G401.6 (cell line): ENCODE results near the gene FAM200C.
"Not testable (repeated sequence)": the region's sequence is repeated elsewhere in the genome, so short reads cannot be mapped to it uniquely, and the experiment has no call there.

ENCODE experiments used
- FAIRE-seq: peaks from 2 replicates; lab custom pipeline; 2012; peaks lifted over from hg19 to GRCh38; lab: Jason Lieb, UNC

Gene FAM200C

DNA sequence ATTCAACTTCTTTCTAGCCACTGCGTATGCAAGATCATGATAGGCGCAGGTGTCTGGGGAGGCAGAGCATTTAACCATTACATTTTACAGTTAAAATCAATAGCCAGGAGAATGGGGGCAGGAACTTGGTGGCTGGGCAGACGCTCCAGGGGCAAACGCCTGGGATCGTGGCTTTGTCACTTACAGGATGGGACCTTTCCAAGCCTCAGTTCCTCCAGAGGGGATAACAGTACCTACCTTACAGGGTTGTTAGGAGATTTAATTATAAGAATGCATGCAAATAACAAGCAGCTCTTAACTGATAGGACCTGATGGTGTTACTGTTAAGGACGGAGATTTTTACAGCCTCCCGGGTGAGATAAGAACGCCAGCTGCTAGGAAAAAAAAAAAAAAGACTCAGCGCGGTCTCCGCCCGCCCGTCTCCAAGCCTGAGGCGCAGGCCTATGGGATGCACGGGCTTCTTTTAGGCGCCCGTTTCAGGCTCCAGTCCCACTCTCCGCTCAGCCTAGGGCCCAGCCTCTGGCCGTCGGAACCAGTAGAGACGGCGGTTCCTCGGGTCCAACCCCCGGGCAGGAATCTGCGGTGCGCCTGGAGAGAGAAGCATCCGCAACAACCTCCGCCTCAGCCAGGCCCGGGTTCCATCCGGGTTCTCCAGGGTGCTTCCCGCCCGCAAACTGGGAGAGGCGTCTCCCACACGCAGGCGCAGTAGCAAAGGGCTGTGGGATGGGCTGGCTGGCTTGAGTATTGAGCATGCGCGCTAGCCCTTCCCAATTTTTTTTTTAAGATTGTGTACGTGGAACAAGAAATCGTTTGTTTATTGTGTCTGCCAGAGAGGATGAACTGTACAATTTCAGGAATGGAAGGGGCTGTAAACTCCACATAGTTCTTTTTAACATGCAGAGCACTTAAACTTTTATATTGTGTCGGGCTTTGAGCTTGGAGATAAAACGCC, at the start of gene FAM200C:
FAM200C (minus strand) TSS at position 653 of the 952 bp plus-strand sequence. CDS start 4,564 bp downstream, outside the sequence.
- peak; percentile 96 for FAIRE-seq

- no peak for FAIRE-seq
Measured at GRCh38 chr5:160449458-160449857, 49.6 kb upstream of the FAM200C start.

GRCh38 chr5:160448886-160449285, 49.0 kb upstream of the FAM200C start:
- FAIRE-seq, result no peak

GRCh38 chr5:160445751-160446150, 45.9 kb upstream of the FAM200C start:
- no peak for FAIRE-seq

GRCh38 chr5:160445132-160445531, 45.3 kb upstream of the FAM200C start:
- FAIRE-seq, result no peak

GRCh38 chr5:160444407-160444806, 44.6 kb upstream of the FAM200C start:
- FAIRE-seq, result no peak

DNA sequence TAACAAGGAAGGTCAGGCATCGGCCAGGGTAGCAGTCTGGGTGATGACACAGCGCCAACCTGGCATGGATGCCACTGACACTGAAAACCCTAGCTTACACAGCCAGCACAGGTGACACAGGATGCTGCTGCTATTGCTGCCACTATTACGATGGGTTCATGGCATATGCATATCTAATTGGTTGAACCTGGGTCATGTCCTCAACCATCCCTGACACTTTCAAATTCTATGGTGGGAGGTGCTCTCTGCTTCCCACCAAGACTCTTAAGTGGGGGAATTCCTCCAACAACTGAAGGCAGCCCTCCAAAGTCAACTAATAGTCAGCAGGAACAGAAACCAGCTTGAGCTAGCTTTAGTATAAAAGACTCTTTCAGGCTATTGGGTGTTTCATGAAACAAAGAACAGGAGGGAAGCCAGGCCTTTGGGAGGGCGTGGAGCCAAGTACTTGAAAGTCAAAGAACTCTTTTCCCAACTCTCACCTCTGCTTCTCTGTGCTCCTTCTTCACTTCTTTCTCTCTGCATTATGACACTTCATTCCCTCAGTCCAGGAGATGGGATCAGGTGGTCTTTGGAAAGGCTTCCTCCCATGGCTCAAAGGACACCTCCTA, 43.1 kb upstream of the FAM200C start:
- FAIRE-seq, result no peak

DNA sequence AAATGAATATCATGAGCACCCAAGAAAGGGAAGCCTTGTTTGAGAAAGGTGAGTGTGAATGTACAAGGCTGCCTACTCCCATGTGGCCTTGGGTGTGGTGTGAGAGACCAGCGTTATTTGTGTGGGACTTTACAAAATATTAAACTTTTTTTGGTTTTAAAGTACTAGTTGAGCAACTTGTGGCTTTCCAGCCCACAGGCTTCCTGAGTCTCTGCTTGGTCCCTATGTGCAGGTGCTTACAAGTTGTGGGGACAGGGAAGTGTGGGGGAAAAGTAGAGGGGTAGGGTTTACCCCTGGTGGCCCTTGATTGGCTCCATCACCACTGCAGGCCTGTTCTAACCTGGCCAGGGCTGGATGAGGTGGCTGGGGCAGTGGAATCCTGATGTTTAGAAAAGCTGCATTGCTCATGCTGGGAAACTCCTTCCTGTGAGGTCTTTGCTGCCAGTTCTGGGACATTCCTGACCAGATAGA, 41.5 kb upstream of the FAM200C start:
- no peak for FAIRE-seq

DNA sequence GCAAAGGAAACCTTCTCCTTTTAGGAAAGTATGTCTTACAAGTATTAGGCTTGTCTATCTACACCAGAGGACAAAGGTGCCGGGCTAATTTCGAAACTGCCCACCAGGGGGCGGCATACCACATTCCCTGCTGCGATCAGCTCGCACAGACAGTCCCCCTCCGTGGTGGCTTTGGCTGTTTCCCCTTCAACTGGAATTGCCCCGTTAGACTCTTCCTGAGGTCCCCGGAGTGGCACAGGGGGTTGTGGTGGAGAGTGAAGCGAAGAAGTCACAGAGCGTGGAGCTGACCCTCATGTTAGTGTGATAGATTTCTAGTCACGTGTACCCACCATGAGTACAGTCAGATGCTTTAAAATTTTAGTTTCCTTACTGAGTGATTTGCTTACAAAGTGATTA, 39.3 kb upstream of the FAM200C start:
- FAIRE-seq, result peak; percentile 73

DNA sequence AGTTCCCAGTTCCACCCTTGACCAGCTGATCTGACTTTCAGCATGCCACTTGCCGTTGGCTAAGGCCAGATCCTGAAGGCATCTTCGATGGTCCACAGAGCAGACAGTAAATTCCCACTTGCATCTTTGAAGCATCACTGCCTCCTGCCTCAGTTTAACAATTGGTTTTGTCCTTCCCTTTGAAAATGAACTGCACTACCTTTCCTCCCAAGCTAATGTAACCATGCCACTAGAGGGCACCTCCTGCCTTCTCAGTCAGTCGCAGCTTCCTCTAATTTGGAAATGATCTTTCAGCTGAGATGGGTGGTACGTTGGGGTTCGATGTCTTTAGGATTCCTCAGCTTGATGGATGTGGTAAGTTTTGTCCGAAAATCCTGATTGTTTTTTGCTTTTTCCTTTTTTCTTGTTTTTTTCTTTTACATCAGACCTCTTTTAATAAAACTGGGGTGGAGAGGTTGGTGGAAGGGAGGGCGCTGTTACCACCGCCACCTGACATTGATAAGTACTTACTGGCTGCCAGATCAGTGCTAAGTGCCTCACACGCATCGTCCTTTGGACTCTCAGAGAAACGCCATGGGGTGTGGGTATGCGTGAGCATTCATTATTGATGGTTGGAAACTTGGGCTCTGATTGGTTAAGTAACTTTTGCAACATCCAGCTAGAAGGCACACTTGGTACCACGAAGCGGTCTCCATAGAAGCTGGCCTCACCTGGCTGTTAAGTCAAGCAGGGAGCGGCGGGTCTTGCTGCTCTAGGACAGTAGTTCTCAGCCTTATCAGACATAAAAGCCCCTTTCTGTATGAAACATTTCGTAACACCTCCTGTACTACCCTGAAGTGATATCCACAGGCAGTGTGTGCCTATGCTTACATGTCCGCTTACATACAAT, 38.7 kb upstream of the FAM200C start:
- no peak for FAIRE-seq

DNA sequence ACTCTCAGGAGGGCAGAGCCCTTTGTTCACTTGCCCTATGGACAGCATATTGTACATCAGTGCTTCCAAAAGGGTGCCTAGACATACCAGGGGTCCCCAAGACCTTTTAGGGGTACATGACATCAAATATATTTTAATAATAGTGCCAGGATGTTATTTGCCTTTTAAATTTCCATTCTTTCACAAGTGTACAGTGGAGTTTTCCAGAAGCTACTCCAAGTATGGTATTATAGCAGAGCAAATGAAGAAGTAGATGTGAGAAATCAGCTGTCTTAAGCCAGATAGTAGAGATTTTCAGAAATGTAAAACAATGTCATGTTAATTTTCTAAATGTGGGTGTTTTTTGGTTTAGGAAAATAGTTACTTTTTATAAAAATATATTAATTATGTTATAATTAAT, 37.4 kb upstream of the FAM200C start:
- FAIRE-seq, result peak; percentile 3

- not testable (repeated sequence) for FAIRE-seq
Measured at GRCh38 chr5:160436661-160437060, 36.8 kb upstream of the FAM200C start.

GRCh38 chr5:160436017-160436416, 36.2 kb upstream of the FAM200C start:
- FAIRE-seq, result no peak

GRCh38 chr5:160435532-160435931, 35.7 kb upstream of the FAM200C start:
- no peak for FAIRE-seq

GRCh38 chr5:160434022-160434531, 34.2 kb upstream of the FAM200C start:
- FAIRE-seq, result no peak

- FAIRE-seq, result no peak
Measured at GRCh38 chr5:160432787-160433186, 32.9 kb upstream of the FAM200C start.

GRCh38 chr5:160432196-160432595, 32.3 kb upstream of the FAM200C start:
- no peak for FAIRE-seq

- no peak for FAIRE-seq
Measured at GRCh38 chr5:160427607-160428006, 27.8 kb upstream of the FAM200C start.

DNA sequence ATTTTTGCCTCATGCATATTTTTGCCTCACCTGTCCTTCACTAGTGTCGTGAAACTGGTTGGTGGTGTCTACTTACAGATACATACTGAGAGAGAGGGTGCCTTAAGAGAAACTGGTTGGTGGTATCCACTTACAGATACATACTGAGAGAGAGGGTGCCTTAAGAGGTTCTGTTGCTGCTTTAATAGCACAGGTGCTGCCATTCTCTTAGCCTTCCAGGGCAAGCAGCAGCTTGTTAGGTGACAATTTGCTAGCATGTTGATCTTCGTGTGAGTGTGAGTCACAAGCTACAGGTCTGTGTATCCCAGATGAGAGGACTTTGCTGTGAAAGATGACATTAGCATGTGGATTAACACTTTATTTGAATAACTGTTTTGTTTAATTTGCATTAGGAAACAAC, 23.2 kb upstream of the FAM200C start:
- FAIRE-seq, result no peak

GRCh38 chr5:160421625-160422258, 21.9 kb upstream of the FAM200C start, which contains the start of gene PTTG1:
TSS of gene PTTG1 (plus strand) at chr5:160421855. CDS start at chr5:160422313, 458 bp downstream.
- peak; percentile 99 for FAIRE-seq

- no peak for FAIRE-seq
Measured at GRCh38 chr5:160420331-160420610, 20.4 kb upstream of the FAM200C start.
